HG02884 (cell line): ENCODE measurements around the gene REL.
"Not testable (repeated sequence)": the region's sequence is repeated elsewhere in the genome, so short reads cannot be mapped to it uniquely, and the experiment has no call there.

Experiments
- ATAC-seq: cut with Tn5 transposase; IDR thresholded peaks from one replicate; pipeline ENCODE4 v1.9.1; 2021; ENCODE audit warnings: mild to moderate bottlenecking, moderate library complexity; ENCODE audit not compliant: unreplicated experiment

The REL gene

DNA sequence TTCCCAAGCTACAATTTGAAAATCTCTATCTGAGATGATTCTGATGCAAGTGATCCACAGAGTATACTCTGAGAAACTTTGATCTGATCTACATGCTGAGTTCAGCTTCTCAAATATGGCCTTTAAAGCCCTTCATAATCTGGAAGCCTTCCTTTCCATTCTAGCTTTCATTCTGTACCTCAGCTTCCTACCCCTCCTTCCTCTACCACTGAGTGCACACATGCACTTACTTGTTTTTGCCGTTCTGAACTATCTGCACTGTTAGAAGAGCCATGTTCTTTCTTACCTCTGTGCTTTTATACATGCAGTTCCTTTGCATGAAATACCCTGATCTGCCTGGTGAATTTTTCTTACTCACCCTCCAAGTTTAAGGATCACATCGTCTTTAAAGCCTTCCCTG, 25.0 kb downstream of the REL start:
- ATAC-seq, result no peak

DNA sequence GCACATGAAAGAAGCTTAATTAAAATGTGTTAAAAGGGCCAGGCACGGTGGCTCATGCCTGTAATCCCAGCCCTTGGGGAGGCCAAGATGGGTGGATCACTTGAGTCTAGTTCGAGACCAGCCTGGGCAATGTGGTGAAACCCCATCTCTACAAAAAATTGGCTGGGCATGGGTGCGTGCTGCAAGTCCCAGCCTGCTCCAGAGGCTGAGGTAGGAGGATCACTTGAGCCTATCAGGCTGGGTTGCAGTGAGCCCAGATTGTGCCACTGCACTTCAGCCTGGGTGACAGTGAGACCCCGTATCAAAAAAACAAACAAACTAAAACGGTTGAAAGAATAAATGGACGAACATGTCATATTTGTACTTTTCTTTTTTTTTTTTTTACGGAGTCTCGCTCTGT, 26.0 kb downstream of the REL start:
- ATAC-seq, result no peak

DNA sequence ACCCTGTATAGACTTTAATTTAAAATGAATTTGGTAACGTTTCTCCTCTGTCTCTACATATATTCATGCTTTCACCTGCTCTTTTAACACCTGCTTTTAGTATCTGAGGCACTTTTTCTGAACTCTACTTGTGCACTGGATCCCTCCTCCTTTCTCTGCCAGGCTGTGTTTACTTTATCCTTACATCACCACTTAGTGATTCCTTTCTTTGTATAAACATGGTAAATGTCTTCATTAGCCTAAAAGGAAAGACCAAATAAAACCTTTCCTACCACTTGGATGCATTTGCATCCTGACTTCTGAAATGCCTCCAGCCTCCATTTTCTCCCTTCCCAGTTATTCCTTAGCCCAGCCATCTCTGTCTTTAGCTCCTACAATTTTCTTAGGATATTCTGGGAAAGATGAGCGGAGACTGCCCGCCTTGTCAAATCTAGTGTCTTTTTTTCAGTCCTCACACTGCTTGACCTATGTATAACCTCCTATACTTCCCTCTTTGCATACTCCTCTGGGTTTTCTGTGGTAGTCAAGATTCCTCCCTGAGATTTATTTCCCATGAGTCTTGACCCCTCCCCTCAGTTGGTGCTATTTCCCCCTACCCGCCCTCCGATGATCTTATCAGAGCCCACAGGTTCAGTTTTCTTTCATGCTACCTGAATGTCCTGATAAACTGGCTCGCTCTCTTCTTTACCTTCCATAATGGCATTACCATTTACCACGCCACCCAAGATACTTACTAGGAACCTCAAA, 44.8 kb downstream of the REL start:
- ATAC-seq, result no peak

DNA sequence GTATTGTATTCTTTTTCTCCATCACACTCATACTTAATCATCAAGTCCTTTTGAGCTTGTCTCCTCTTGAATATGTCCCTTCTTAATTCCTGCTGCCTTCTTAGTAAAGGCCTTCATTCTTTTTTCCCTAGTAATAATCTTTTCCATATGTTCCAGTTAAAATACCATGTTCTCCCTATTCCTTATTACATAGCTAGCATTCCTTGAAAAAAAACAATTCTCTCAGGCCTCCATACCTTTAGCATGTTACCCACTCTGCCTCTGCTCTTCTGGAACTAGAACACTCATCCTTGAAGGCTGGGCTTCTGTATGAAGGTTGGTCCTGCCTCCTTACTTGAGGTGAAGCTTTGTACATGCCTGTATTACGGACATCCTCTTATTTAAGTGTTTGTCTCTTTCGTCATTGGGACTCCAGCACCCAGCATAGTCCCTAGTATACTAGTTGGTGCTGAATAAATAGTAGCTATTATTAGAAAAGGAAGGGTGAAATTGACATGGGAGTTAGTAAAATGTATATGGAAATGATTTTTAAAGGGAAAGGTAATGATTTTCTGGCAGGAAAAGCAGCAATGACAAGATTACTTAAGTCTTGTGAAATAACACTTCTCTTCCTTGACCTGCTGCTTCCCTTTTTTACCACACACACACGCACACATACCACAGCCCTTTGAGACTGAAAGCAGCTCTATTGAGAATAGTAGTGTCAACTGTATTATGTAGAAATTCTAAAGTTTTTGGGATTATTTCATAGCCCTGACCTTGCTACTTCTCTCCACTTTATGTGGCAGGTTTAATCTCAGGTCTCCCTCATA, 45.6 kb downstream of the REL start:
- no peak for ATAC-seq

DNA sequence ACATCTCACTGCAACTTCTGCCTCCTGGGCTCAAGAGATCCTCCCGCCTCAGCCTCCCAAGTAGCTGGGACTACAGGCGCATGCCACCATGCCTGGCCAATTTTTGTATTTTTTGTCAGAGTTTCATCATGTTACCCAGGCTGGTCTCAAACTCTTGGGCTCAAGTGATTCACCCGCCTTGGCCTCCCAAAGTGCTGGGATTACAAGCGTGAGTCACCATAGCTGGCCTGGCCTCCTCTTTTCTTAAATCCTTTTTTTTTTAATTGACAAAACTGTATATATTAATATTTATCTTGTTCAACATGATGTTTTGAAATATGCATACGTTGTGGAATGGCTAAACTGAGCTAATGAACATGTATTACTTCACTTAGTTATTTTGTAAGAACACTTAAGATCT, 50.7 kb downstream of the REL start:
- not testable (repeated sequence) for ATAC-seq

DNA sequence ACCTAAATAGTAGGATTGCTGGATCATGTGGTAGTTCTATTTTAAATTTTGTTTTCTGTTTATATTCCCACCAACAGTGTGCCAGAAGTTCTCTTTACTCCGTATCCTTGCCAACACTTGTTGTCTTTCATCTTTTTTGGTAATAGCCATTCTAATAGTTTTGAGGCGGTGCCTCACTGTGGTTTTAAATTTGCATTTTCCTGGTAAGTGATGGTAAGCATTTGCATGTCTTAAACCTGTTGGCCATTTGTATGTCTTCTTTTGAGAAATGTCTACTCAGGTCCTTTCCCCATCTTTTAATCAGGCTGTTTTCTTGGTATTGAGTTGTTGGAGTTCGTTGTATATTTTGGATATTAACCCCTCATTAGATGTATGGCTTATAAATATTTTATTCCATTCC, 51.6 kb downstream of the REL start:
- ATAC-seq, result no peak

DNA sequence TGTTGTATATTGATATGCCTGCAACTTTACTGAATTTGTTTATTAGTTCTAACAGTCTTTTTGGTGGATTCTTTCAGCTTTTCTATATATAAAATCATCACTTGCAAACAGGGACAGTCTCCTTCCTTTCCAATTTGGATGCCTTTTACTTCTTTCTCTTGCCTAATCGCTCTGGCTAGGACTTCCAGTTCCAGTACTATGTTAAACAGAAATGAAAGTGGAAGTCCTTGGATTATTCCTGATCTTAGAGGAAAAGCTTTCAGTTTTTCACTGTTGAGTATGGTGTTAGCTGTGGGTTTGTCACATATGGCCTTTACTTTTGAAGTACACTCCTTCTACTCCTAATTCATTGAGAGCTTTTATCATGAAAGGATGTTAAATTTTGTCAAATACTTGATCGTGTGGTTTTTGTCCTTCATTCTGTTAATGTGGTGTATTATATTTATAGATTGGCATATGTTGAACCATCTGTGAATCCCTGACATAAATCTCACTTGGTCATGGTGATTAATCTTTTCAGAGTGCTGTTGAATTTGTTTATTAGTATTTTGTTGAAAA, 52.9 kb downstream of the REL start:
- ATAC-seq, result no peak

DNA sequence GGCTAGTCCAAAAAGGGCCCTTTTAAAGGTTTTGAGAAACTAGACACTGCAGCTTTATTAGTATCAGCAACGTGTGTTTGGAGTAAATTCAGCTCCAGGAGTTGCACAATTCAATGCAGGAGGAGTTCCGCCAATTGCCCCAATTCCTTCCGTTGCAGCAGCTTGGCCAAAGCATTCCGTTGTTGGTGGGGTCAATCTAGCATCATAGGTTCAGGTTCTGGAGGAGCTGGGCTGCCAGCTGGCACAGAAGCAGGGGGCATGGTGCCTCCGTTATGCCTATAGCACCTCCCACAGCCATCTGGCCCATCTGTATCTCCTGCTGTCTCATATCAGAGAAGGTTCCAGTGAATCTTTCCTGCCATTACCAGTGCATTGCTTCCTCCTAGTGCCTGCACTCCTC, 55.4 kb downstream of the REL start:
- no peak for ATAC-seq

DNA sequence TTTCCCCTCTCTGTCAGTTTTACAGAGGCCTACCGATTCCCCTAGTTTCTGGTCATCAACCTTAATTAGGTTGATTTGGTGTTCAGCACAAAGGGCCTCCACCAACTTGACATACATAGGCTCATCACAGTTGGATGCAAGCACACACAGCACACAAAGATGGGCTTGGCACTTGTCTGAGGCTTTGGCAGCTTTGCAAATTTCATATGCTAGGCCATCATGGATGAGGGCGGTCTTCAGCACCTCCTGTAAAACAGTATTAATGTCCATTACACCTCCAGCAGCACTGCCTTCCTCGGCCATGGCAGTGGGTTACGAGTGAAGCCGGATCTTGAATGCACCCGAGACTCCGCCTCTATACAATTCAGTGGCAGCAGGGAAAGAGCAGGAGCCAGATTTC, 56.9 kb downstream of the REL start:
- ATAC-seq, result no peak

DNA sequence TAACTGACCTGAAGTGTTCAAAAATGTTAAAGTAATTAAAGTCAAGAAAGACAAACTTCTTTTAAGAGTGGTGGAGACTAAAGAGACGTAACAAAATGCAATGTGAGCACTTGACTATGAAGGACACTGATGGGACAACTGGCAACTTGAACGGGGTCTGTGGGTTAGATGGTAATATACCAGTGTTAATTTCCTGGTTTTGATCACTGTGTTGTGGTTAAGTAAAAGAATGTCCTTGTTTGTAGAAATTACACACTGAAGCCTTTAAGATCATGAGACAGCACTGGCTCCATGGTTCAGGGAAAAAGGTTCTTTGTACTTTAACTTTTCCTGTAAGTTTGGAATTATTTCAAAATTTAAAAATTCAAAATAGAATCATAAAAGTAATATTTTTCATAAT, 58.2 kb downstream of the REL start:
- ATAC-seq, result no peak

DNA sequence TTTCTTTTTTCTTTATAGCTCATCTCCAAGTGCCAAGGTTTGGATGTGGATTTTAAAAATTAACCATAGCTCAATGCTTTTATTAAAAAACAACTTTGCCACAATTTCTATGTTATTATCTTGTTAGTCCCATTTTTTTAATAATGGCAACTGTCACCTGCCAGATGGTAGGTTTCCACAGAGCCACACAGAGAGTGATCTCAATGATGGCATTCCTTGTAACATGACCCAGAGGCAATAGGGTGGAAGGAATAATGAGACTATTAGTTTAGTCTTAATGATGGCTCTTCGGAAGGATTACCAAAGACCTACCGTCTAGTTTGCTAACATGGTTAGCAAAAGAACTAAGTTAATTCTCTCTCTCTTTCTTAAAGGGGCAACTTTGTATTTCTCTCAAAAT, 64.0 kb downstream of the REL start:
- ATAC-seq, result no peak

DNA sequence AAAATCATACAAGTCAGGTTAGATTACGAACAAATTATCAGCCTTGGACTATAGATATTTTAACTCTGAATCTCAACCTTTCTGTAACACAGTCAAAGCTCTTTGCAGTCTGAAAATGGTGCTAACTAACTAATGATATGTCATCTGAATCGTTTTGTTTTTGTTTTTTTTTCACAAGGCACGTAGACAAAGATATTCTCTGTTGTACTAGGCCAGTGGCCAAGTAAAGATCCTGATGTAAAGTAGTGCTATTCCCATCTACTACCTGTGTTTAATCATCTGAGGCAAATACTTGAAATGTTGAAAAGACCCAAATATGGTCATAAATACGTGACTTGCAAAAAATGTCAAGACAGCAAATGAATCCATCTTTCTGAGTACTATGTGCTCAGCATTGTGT, 65.7 kb downstream of the REL start:
- ATAC-seq, result no peak

DNA sequence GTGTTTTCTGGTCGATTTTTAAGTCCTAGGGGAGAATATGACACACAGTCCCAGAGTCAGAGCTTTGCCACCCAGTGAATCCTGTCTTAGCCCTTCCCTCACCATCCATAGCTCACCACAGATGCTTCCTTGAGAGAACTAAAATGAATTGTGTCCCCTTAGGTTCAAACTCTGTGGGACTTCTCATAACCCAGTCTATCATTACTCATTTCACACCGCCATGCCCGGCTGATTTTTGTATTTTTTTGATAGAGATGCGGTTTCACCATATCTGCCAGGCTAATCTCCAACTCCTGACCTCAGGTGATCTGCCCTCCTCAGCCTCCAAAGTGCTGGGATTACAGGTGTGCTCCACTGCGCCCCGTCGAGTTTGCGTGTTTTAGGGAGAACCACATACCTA, 66.8 kb downstream of the REL start:
- no peak for ATAC-seq

DNA sequence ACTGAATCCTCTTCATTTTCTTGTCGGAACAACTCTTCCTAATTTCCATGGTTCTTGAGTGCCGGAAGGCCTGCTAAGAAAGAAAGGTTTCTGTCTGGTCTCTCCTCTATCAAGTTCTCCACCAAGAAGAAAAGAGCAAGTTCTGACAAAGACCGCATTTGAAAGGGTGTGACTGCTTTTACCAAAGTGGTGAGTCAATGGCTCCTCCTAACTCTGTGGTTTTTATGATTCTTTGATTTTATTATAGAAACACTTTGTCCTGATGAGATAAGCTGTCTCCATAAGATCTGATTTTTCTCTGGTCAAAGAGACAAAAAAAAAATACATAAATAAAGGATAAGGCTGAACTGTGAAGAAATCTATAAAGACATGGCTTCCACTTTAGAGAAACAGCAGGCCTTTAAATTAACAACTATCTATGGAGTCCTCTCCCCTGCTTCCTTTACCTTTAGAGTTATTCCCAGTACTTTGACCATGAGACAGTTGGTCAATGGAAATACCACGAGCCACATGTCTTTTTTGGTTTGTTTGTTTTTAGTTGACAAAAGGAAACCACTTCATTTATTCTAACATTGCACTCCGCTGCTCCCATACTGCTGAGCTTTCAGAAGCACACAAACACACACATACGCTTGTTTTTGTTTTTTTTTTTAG, 67.7 kb downstream of the REL start:
- no peak for ATAC-seq

DNA sequence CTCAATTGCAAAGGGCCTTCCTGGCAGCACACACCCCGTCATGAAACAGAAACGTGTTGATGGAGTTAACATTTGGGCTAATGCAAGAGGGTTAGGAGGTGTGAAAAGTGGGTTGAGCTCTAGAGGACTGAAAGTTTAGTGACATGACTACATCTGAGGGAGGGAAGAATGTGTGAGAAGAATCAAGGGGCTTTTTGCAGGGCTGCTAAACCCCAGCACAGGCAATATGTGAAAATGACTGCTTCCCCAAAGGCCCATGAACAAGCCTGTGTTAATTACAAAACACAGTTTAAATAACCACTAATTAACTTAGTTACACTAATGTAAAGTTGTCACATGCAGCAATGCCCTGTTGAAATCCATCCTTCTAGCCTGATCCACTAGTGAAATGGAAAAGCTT, 72.8 kb downstream of the REL start:
- no peak for ATAC-seq

DNA sequence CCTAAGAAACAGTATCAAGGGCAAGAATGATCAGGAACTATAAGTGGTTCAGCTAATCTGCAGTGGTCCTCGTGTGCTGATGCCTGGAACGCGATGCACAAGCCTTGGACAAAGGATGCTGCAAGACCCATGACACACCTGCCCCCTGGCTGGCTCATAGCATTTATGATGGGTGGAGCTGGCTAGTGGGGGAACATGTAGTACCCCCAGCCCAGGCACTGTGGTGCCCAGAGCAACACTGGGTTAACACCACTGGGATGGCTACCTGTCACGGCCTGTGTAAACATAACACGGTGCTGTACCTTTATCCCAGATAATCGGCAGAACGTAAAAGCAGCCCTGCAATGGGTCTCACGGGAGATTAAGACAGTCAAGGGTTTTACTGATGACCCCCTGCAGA, 75.8 kb downstream of the REL start:
- ATAC-seq, result no peak

DNA sequence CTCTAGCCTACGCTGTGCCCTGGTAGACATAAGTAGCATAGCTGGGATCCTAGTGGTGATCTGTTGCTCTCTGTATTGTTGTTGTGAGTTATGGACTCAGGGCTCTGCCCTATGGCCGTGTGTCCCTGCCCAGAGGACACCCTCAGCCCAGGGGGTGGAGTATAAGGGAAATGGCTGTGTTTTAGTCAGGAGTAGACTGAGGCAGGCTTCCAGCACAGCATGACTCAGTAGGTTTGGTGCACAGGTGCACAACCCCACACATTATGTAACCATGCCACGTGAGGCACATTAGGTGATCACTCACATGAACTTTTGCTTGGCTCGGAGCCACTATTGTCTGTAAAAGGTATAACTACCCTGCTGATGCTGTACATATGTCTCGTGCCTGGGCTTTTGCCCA, 76.3 kb downstream of the REL start:
- no peak for ATAC-seq

DNA sequence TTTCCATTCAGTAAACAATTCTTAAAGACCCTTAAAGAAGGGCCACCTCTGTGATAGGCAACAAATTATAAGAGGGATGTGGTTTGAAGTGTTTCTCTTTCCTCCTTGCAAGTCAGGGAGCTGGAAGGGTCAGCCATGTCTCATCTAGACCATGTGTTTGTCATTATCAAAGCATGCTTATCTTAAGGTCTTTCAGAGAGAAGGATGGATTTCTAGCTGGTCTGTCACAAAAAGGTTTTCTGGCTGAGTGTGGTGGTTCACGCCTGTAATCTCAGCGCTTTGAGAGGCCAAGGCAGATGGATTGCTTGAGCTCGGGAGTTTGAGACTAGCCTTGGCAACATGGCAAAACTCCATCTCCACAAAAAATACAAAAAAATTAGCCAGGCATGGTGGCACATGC, 77.0 kb downstream of the REL start:
- ATAC-seq, result no peak

DNA sequence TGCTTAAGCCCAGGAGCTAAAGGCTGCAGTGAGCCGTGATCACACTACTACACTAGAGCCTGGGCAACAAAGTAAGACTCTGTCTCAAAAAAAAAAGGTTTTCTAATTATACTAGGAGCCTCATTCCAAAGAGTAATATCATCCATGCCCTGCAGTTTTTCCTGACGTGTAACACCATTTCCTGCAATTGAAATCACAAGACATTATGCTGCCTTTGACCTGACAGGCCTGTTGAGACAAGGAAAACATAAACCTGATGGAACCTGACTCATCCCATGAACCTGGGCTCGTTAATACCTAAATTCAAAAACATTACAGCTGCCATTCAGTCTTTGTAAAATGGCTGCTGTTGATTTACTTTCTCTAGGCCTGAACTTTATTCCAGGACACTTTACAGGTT, 77.4 kb downstream of the REL start:
- no peak for ATAC-seq

DNA sequence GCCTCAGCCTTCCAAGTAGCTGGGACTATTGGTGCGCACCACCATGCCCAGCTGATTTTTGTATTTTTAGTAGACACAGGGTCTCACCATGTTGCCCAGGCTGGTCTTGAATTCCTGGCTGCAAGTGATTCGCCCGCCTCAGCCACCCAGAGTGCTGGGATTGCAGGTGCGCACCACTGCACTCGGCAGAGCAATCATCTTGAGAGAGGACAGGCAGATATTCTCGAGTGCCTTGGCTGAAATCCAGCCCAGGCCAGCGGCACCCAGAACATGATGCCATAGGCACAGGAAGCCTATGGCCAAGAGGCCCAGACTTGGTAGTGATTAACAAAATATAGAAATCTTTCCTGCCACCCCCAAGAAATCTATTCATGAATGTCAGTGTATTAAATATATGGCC, 78.1 kb downstream of the REL start:
- no peak for ATAC-seq

DNA sequence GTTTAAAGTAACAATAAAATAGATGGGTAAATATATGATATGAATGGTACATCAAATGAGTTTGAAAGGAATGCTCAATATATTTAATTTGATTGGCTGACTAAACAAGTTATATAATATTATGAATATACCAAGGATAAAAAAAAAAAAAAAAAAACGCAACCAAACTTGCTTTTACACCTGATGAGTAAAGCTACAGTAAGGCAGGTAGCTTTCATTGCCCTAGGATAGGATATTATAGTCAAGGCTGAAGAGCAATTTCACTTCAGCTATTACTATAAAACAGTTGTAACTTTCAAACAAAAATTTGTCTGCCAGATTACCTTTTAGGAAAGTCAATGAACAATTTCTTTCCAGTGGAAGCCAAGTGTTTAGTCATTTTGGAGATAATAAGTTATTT, 79.3 kb downstream of the REL start:
- no peak for ATAC-seq

DNA sequence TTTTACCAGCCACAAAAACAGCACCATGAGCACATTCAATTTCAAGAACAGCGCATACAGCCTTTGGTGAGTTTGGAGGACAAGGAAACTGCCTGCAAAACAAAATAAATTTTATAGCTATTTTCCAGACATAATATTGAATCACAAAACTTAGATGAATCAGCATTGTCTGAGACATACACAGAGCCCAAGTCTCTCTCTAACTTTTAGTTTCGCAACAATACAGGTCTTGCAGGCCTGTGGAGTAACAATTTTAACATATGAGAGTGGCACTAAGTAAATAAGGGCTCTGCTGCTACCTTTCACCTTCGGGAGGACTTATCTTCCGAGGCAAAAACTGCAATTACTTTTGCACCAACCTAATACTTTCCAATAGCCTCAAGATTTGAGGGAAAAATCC, 80.1 kb downstream of the REL start:
- ATAC-seq, result no peak
